ENCODE results near the gene FBXL13.

DNA sequence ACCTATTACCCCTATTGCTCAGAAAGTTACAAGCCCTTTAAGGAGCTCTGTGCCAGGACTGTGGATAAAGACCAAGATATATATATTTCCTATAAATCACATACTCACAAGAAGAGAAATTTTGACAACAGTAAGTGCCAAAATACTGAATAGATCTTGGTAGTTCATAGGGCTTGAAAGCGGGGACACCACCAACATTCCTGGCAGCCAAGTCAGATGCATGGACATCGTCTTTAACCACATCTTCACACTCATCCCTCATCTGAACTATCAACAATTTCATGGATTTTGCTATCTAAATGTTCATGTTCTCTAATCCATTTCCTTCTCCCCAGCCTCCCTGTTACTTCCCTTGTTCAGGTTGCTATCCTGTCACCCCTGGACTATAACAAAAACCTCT lies 229.2 kb downstream of the FBXL13 start:
- TF ChIP-seq, protein P1, sequence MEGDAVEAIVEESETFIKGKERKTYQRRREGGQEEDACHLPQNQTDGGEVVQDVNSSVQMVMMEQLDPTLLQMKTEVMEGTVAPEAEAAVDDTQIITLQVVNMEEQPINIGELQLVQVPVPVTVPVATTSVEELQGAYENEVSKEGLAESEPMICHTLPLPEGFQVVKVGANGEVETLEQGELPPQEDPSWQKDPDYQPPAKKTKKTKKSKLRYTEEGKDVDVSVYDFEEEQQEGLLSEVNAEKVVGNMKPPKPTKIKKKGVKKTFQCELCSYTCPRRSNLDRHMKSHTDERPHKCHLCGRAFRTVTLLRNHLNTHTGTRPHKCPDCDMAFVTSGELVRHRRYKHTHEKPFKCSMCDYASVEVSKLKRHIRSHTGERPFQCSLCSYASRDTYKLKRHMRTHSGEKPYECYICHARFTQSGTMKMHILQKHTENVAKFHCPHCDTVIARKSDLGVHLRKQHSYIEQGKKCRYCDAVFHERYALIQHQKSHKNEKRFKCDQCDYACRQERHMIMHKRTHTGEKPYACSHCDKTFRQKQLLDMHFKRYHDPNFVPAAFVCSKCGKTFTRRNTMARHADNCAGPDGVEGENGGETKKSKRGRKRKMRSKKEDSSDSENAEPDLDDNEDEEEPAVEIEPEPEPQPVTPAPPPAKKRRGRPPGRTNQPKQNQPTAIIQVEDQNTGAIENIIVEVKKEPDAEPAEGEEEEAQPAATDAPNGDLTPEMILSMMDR (IDR thresholded peaks at IDR 0.05): no peak
- TF ChIP-seq EP300 (IDR thresholded peaks at IDR 0.05): no peak
